Liver (tissue), 9 donors: ENCODE results near the gene ARHGAP10. TPM values are rescaled to one million over a fixed set of nuclear protein-coding genes. Genes with fewer than 3 reads are reported as not detected.

Source experiments
- DNase-seq: peaks from one replicate; pipeline ENCODE4 v3.0.0-alpha.2; 2017; ENCODE audit warnings: low spot score
- H3K27ac ChIP-seq, 2 donors: one replicate each; pipeline ENCODE4 v1.7.0; 2013; ENCODE audit warnings: inconsistent platforms in 2 of 2, low read length in 2 of 2, control low read depth in 1 of 2, low read depth in 1 of 2, mild to moderate bottlenecking in 1 of 2
- H3K27me3 ChIP-seq, 4 donors: one replicate each; pipeline versions ENCODE4 v1.6.1 to v1.7.0; 2013; ENCODE audit warnings: low read length in 3 of 4, inconsistent platforms in 1 of 4, mild to moderate bottlenecking in 1 of 4, moderate library complexity in 1 of 4; ENCODE audit not compliant: control insufficient read depth in 4 of 4, insufficient read depth in 4 of 4
- H3K36me3 ChIP-seq, 4 donors: one replicate each; pipeline versions ENCODE4 v1.6.1 to v1.7.0; 2013; ENCODE audit warnings: low read length in 3 of 4, mild to moderate bottlenecking in 3 of 4, low read depth in 1 of 4, moderate library complexity in 1 of 4; ENCODE audit not compliant: control insufficient read depth in 4 of 4, insufficient read depth in 3 of 4
- H3K4me1 ChIP-seq, 4 donors: one replicate each; pipeline versions ENCODE4 v1.6.1 to v1.7.0; 2013; ENCODE audit warnings: low read length in 3 of 4, mild to moderate bottlenecking in 3 of 4, moderate library complexity in 1 of 4; ENCODE audit not compliant: control insufficient read depth in 4 of 4, insufficient read depth in 4 of 4
- H3K4me3 ChIP-seq, 3 donors: one replicate each; pipeline versions ENCODE4 v1.6.1 to v1.7.0; 2013; ENCODE audit warnings: low read length in 3 of 3, control low read depth in 1 of 3, low read depth in 1 of 3, mild to moderate bottlenecking in 1 of 3
- H3K9ac ChIP-seq, 2 donors: one replicate each; pipeline ENCODE4 v1.7.0; 2013; ENCODE audit warnings: low read length in 2 of 2, mild to moderate bottlenecking in 2 of 2, moderate library complexity in 2 of 2, control low read depth in 1 of 2, low read depth in 1 of 2
- H3K9me3 ChIP-seq, 4 donors: one replicate each; pipeline versions ENCODE4 v1.6.1 to v1.7.0; 2013; ENCODE audit warnings: low read length in 3 of 4; ENCODE audit not compliant: control insufficient read depth in 4 of 4
- NR2F2 ChIP-seq: IDR thresholded peaks from 2 replicates; pipeline ENCODE4 v1.6.1; 2016; ENCODE audit warnings: antibody characterized with exemption
- RXRA ChIP-seq, 2 donors: IDR thresholded peaks; 2 replicates each; pipeline ENCODE4 v1.6.1; 2017 to 2018; ENCODE audit warnings: antibody characterized with exemption in 2 of 2, mild to moderate bottlenecking in 1 of 2
- SP1 ChIP-seq: IDR thresholded peaks from 2 replicates; pipeline ENCODE4 v1.6.1; 2018; ENCODE audit warnings: antibody characterized with exemption, mild to moderate bottlenecking
- TAF1 ChIP-seq: conservative IDR thresholded peaks from 2 replicates; pipeline ENCODE4 v1.6.1; 2016; ENCODE audit warnings: antibody characterized with exemption, mild to moderate bottlenecking
- YY1 ChIP-seq: IDR thresholded peaks from 2 replicates; pipeline ENCODE4 v1.6.1; 2016; ENCODE audit warnings: antibody characterized with exemption, mild to moderate bottlenecking
- WGBS: extraction: QIAGEN DNeasy Blood & Tissue Kit; methylation state at CpG from one replicate; pipeline ENCODE4 v1.1.7; 2013; 5-methylcytosine and 5-hydroxymethylcytosine counted together
- polyA plus RNA-seq, 2 donors: library from polyadenylated mRNA; stranded (reverse) in 1 of 2; unstranded in 1 of 2; fragments of 200-250 nt in 1 of 2; fragments of >200 nt in 1 of 2; fragmentation: Nextera tagmentation in 1 of 2; extraction: Ambion mirVana in 1 of 2; gene quantifications; one replicate each; pipeline versions ENCODE4 v1.2.1 to v1.2.3, GENCODE V29; 2013 to 2015
- total RNA-seq, 2 donors: library from RNA; depleted of rRNA; stranded (reverse); fragments of >200 nt; gene quantifications; one replicate each; pipeline ENCODE4 v1.2.3, GENCODE V29; 2014
- TF ChIP-seq, protein P1 (sequence below): IDR thresholded peaks from 2 replicates; pipeline ENCODE4 v1.6.1; 2016; ENCODE audit warnings: antibody characterized with exemption
- TF ChIP-seq, protein P2 (sequence below): fragments of 150-350 bp; IDR thresholded peaks from 2 replicates; pipeline ENCODE4 v1.5.1; 2017; ENCODE audit warnings: improper control_type of control experiment, low read depth, low read length; ENCODE audit not compliant: missing input control
- TF ChIP-seq, protein P3 (sequence below): IDR thresholded peaks from 2 replicates; pipeline ENCODE4 v1.6.1; 2016; ENCODE audit warnings: antibody characterized with exemption
- TF ChIP-seq, protein P4 (sequence below): IDR thresholded peaks from 2 replicates; pipeline ENCODE4 v1.6.1; 2016; ENCODE audit warnings: antibody characterized with exemption
- TF ChIP-seq, protein P5 (sequence below): IDR thresholded peaks from 2 replicates; pipeline ENCODE4 v1.6.1; 2016; ENCODE audit warnings: antibody characterized with exemption, mild to moderate bottlenecking
- donor health status: healthy.
- donor health status: healthy.
- donor health status: healthy.
- donor health status: healthy.
- donor health status: healthy.

Gene ARHGAP10
- total and polyA plus RNA-seq, 4 donors = 1.5 to 13.0 (median 4.3) TPM

DNA sequence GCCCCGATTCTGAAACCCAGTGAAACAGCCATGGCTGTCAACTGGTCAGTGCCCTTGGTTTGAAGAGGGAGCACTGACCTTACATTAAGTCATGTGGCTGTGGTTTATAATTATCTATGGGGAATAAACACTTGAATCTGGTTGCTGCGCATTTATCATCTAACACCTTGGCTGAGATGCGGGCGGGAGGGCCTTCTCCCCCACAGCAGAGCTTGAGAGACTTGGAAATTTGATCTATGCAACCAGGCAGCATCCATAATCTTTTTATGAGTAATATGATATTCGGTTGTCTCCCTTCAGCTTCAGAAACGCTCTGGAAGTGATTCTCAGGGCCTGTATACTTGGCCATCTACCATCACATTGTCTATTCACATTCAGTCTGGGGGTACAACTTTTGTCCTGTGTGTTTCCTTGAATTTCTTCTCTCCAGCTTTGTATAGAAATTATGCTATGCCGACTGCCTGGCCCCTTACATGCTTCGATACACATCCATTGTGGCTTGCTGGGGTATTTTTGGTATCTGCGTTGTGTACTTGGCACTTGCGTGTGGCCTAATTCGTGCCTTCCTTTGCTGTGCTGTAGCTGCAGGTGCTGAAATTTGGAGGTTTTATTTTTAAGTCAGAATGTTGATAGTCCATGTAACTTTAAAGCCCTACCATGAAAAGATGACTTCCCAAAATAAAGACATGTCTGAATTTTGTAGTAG, 321.6 kb downstream of the ARHGAP10 start:
- H3K4me3 ChIP-seq = no peak overlapping the region
- DNase-seq = no peak
- H3K4me1 ChIP-seq = peaks cover 0 to 17% (median 15%) of the 10 kb centered on the region in 4 donors
- no peaks in the 10 kb centered on the region for H3K9me3 ChIP-seq
- H3K36me3 ChIP-seq = no peaks in the 10 kb centered on the region
- H3K9ac ChIP-seq = no peak overlapping the region
- no peaks in the 10 kb centered on the region for H3K27me3 ChIP-seq
- TF ChIP-seq TAF1 (no peak), SP1 (no peak), YY1 (no peak), RXRA (IDR thresholded peaks at IDR 0.05) (no peak), NR2F2 (no peak)
- TF ChIP-seq, protein P1, sequence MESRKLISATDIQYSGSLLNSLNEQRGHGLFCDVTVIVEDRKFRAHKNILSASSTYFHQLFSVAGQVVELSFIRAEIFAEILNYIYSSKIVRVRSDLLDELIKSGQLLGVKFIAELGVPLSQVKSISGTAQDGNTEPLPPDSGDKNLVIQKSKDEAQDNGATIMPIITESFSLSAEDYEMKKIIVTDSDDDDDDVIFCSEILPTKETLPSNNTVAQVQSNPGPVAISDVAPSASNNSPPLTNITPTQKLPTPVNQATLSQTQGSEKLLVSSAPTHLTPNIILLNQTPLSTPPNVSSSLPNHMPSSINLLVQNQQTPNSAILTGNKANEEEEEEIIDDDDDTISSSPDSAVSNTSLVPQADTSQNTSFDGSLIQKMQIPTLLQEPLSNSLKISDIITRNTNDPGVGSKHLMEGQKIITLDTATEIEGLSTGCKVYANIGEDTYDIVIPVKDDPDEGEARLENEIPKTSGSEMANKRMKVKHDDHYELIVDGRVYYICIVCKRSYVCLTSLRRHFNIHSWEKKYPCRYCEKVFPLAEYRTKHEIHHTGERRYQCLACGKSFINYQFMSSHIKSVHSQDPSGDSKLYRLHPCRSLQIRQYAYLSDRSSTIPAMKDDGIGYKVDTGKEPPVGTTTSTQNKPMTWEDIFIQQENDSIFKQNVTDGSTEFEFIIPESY = no peak
- TF ChIP-seq, protein P2, sequence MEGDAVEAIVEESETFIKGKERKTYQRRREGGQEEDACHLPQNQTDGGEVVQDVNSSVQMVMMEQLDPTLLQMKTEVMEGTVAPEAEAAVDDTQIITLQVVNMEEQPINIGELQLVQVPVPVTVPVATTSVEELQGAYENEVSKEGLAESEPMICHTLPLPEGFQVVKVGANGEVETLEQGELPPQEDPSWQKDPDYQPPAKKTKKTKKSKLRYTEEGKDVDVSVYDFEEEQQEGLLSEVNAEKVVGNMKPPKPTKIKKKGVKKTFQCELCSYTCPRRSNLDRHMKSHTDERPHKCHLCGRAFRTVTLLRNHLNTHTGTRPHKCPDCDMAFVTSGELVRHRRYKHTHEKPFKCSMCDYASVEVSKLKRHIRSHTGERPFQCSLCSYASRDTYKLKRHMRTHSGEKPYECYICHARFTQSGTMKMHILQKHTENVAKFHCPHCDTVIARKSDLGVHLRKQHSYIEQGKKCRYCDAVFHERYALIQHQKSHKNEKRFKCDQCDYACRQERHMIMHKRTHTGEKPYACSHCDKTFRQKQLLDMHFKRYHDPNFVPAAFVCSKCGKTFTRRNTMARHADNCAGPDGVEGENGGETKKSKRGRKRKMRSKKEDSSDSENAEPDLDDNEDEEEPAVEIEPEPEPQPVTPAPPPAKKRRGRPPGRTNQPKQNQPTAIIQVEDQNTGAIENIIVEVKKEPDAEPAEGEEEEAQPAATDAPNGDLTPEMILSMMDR = no peak
- TF ChIP-seq, protein P3, sequence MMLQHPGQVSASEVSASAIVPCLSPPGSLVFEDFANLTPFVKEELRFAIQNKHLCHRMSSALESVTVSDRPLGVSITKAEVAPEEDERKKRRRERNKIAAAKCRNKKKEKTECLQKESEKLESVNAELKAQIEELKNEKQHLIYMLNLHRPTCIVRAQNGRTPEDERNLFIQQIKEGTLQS = no peak
- TF ChIP-seq, protein P4, sequence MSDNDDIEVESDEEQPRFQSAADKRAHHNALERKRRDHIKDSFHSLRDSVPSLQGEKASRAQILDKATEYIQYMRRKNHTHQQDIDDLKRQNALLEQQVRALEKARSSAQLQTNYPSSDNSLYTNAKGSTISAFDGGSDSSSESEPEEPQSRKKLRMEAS = no peak
- TF ChIP-seq, protein P5, sequence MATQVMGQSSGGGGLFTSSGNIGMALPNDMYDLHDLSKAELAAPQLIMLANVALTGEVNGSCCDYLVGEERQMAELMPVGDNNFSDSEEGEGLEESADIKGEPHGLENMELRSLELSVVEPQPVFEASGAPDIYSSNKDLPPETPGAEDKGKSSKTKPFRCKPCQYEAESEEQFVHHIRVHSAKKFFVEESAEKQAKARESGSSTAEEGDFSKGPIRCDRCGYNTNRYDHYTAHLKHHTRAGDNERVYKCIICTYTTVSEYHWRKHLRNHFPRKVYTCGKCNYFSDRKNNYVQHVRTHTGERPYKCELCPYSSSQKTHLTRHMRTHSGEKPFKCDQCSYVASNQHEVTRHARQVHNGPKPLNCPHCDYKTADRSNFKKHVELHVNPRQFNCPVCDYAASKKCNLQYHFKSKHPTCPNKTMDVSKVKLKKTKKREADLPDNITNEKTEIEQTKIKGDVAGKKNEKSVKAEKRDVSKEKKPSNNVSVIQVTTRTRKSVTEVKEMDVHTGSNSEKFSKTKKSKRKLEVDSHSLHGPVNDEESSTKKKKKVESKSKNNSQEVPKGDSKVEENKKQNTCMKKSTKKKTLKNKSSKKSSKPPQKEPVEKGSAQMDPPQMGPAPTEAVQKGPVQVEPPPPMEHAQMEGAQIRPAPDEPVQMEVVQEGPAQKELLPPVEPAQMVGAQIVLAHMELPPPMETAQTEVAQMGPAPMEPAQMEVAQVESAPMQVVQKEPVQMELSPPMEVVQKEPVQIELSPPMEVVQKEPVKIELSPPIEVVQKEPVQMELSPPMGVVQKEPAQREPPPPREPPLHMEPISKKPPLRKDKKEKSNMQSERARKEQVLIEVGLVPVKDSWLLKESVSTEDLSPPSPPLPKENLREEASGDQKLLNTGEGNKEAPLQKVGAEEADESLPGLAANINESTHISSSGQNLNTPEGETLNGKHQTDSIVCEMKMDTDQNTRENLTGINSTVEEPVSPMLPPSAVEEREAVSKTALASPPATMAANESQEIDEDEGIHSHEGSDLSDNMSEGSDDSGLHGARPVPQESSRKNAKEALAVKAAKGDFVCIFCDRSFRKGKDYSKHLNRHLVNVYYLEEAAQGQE = no peak
- H3K27ac ChIP-seq = no peak overlapping the region
- 95% methylated on average over 11 of the region's 11 CpGs for WGBS

DNA sequence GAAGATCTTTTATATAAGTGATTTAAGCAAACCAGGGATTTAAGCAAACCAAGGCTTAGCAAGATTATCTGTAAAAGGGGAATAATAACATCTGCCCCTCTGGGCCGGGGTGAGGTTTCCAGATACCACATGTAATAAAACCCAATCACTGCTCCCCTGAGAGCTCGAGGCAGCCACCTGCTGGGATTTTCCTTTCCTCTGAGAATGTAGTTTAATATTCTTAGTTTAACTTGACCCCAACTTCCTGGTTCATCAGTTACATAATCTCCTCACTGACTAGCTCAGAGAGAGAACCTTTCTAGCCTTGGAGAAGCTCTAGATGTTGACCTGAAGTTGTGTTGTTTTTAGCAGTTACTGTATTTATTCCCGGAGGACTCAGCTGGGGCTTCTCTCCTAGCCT, 322.4 kb downstream of the ARHGAP10 start:
- no peaks in the 10 kb centered on the region for H3K9me3 ChIP-seq
- no peak for DNase-seq
- H3K27ac ChIP-seq = no peak overlapping the region
- H3K4me1 ChIP-seq = peaks cover 0 to 24% (median 18%) of the 10 kb centered on the region in 4 donors
- H3K27me3 ChIP-seq = no peaks in the 10 kb centered on the region
- H3K4me3 ChIP-seq = no peak overlapping the region
- H3K9ac ChIP-seq = no peak overlapping the region
- no peaks in the 10 kb centered on the region for H3K36me3 ChIP-seq
- TF ChIP-seq RXRA (IDR thresholded peaks at IDR 0.05) = peak in 1 of 2 donors; percentile 15
- TF ChIP-seq NR2F2 = no peak
- WGBS = 66% methylated on average over 3 of the region's 3 CpGs
